ENCODE measurements around the gene CREM.

The CREM gene

GRCh38 chr10:35206274-35206673 is 79.6 kb downstream of the CREM start:
- no peaks in the 10 kb centered on the region for H3K27me3 ChIP-seq (ENCODE audit: insufficient read depth, poor library complexity, severe bottlenecking)
- no peak overlapping the region for H3K4me3 ChIP-seq (ENCODE audit: severe bottlenecking)
- TF ChIP-seq, protein P1, sequence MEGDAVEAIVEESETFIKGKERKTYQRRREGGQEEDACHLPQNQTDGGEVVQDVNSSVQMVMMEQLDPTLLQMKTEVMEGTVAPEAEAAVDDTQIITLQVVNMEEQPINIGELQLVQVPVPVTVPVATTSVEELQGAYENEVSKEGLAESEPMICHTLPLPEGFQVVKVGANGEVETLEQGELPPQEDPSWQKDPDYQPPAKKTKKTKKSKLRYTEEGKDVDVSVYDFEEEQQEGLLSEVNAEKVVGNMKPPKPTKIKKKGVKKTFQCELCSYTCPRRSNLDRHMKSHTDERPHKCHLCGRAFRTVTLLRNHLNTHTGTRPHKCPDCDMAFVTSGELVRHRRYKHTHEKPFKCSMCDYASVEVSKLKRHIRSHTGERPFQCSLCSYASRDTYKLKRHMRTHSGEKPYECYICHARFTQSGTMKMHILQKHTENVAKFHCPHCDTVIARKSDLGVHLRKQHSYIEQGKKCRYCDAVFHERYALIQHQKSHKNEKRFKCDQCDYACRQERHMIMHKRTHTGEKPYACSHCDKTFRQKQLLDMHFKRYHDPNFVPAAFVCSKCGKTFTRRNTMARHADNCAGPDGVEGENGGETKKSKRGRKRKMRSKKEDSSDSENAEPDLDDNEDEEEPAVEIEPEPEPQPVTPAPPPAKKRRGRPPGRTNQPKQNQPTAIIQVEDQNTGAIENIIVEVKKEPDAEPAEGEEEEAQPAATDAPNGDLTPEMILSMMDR (IDR thresholded peaks at IDR 0.05; ENCODE audit: poor library complexity, severe bottlenecking): no peak
- no peaks in the 10 kb centered on the region for H3K9me3 ChIP-seq (ENCODE audit: severe bottlenecking)
- DNase-seq (ENCODE audit: low spot score) (no peak), ATAC-seq (ENCODE audit: low read depth) (no peak)
- H3K4me1 ChIP-seq (ENCODE audit: insufficient read depth, poor library complexity, severe bottlenecking): no peaks in the 10 kb centered on the region
- H3K36me3 ChIP-seq (ENCODE audit: low read depth): no peaks in the 10 kb centered on the region
- H3K27ac ChIP-seq (ENCODE audit: poor library complexity, severe bottlenecking): no peak overlapping the region

GRCh38 chr10:35208536-35208935 is 81.9 kb downstream of the CREM start:
- DNase-seq (ENCODE audit: low spot score): no peak
- H3K36me3 ChIP-seq (ENCODE audit: low read depth): no peaks in the 10 kb centered on the region

GRCh38 chr10:35208949-35209613 is 82.4 kb downstream of the CREM start:
- Histone ChIP-seq H3K4me1 (ENCODE audit: insufficient read depth, poor library complexity, severe bottlenecking) (no peaks in the 10 kb centered on the region), H3K27ac (ENCODE audit: poor library complexity, severe bottlenecking) (no peak overlapping the region), H3K36me3 (ENCODE audit: low read depth) (no peaks in the 10 kb centered on the region), H3K4me3 (ENCODE audit: severe bottlenecking) (no peak overlapping the region), H3K9me3 (ENCODE audit: severe bottlenecking) (no peaks in the 10 kb centered on the region), H3K27me3 (ENCODE audit: insufficient read depth, poor library complexity, severe bottlenecking) (no peaks in the 10 kb centered on the region)
- DNase-seq (ENCODE audit: low spot score): no peak
- no peak for ATAC-seq (ENCODE audit: low read depth)
- TF ChIP-seq, protein P1 (IDR thresholded peaks at IDR 0.05; ENCODE audit: poor library complexity, severe bottlenecking): no peak

More at GRCh38 chr10:35208536-35208935, 81.9 kb downstream of the CREM start:
- Histone ChIP-seq H3K27me3 (ENCODE audit: insufficient read depth, poor library complexity, severe bottlenecking) (no peaks in the 10 kb centered on the region), H3K9me3 (ENCODE audit: severe bottlenecking) (no peaks in the 10 kb centered on the region), H3K4me3 (ENCODE audit: severe bottlenecking) (no peak overlapping the region), H3K27ac (ENCODE audit: poor library complexity, severe bottlenecking) (no peak overlapping the region), H3K4me1 (ENCODE audit: insufficient read depth, poor library complexity, severe bottlenecking) (no peaks in the 10 kb centered on the region)
- TF ChIP-seq, protein P1 (IDR thresholded peaks at IDR 0.05; ENCODE audit: poor library complexity, severe bottlenecking): no peak
- ATAC-seq (ENCODE audit: low read depth): no peak

DNA sequence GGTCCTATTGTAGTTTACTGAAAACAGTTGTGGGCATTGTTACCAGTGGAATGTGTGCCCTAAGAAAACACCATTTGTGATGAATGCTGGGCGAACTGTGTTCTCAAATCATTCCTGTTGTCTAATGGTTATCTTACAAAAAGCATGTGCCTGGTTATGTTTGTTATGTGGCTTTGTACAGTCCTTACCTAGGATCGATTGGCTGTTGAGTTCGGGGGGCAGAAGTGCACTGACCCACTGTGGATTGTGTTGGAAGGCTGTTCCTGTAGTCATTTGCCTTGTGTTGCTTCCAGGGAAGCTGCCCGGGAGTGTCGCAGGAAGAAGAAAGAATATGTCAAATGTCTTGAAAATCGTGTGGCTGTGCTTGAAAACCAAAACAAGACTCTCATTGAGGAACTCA is 84.3 kb downstream of the CREM start:
- H3K4me1 ChIP-seq (ENCODE audit: insufficient read depth, poor library complexity, severe bottlenecking): no peaks in the 10 kb centered on the region
- H3K27ac ChIP-seq (ENCODE audit: poor library complexity, severe bottlenecking): no peak overlapping the region
- no peaks in the 10 kb centered on the region for H3K9me3 ChIP-seq (ENCODE audit: severe bottlenecking)
- TF ChIP-seq, protein P1 (IDR thresholded peaks at IDR 0.05; ENCODE audit: poor library complexity, severe bottlenecking): no peak
- no peak overlapping the region for H3K4me3 ChIP-seq (ENCODE audit: severe bottlenecking)
- H3K27me3 ChIP-seq (ENCODE audit: insufficient read depth, poor library complexity, severe bottlenecking): no peaks in the 10 kb centered on the region
- ATAC-seq (ENCODE audit: low read depth) (no peak), DNase-seq (ENCODE audit: low spot score) (no peak)
- H3K36me3 ChIP-seq (ENCODE audit: low read depth): no peaks in the 10 kb centered on the region

GRCh38 chr10:35211390-35211789 is 84.7 kb downstream of the CREM start:
- Histone ChIP-seq H3K36me3 (ENCODE audit: low read depth) (no peaks in the 10 kb centered on the region), H3K9me3 (ENCODE audit: severe bottlenecking) (no peaks in the 10 kb centered on the region), H3K4me1 (ENCODE audit: insufficient read depth, poor library complexity, severe bottlenecking) (no peaks in the 10 kb centered on the region), H3K27ac (ENCODE audit: poor library complexity, severe bottlenecking) (no peak overlapping the region), H3K4me3 (ENCODE audit: severe bottlenecking) (no peak overlapping the region), H3K27me3 (ENCODE audit: insufficient read depth, poor library complexity, severe bottlenecking) (no peaks in the 10 kb centered on the region)
- TF ChIP-seq, protein P1 (IDR thresholded peaks at IDR 0.05; ENCODE audit: poor library complexity, severe bottlenecking): no peak
- ATAC-seq (ENCODE audit: low read depth) (no peak), DNase-seq (ENCODE audit: low spot score) (no peak)

Measured in RWPE2 (cell line).